ENCODE measurements around the gene PIP5K1B.

- TF ChIP-seq CTCF (IDR thresholded peaks at IDR 0.05; ENCODE audit: poor library complexity) (no peak), EZH2phosphoT487 (IDR thresholded peaks at IDR 0.05; ENCODE audit: low read depth, severe bottlenecking, unreplicated experiment) (no peak)
These were observed 172.2 kb downstream of the PIP5K1B start for GRCh38 chr9:68877219-68877618.

Measured in hepatocyte (in vitro differentiated cells).